Body of pancreas (tissue), 4 donors: ENCODE results near the gene MAPK8IP3. TPM values are rescaled to one million over a fixed set of nuclear protein-coding genes. Genes with fewer than 3 reads are reported as not detected.

ENCODE experiments used
- ATAC-seq: fragments of 150-250 bp; one replicate; pipeline ENCODE4 v1.9.1; 2016
- DNase-seq, 4 donors: peaks; one replicate each; pipeline ENCODE4 v3.0.0-alpha.2; 2019
- H3K27ac ChIP-seq, 4 donors: fragments of 200-600 bp; sonication (generic); 1 replicate in 3 of 4; 2 replicates in 1 of 4; pipeline versions ENCODE4 v1.5.1 to v1.6.1; 2016 to 2019; ENCODE audit warnings: mild to moderate bottlenecking in 1 of 4, mixed read lengths in 1 of 4, moderate library complexity in 1 of 4
- H3K27me3 ChIP-seq, 2 donors: fragments of 200-600 bp; sonication (generic); one replicate each; pipeline ENCODE4 v1.6.0; 2016; ENCODE audit warnings: mild to moderate bottlenecking in 1 of 2
- H3K36me3 ChIP-seq, 2 donors: fragments of 200-600 bp; sonication (generic); replicated peaks in 1 of 2; 2 replicates each; pipeline ENCODE4 v1.5.1; 2016; ENCODE audit warnings: low read depth in 2 of 2; ENCODE audit not compliant: insufficient read depth in 1 of 2
- H3K4me1 ChIP-seq: fragments of 200-600 bp; sonication (generic); one replicate; pipeline ENCODE4 v1.6.0; 2016
- H3K4me3 ChIP-seq, 2 donors: fragments of 200-600 bp; sonication (generic); 1 replicate in 1 of 2; 2 replicates in 1 of 2; pipeline ENCODE4 v1.5.1; 2016 to 2019
- H3K9me3 ChIP-seq, 3 donors: fragments of 200-600 bp; sonication (generic); 1 replicate in 2 of 3; 2 replicates in 1 of 3; pipeline ENCODE4 v1.5.1; 2016
- POLR2A ChIP-seq, 3 donors: fragments of 450-650 bp; IDR thresholded peaks; one replicate each; pipeline ENCODE4 v1.6.1; 2016; ENCODE audit warnings: antibody characterized with exemption in 3 of 3, mild to moderate bottlenecking in 2 of 3
- WGBS, 2 donors: methylation state at CpG; one replicate each; pipeline ENCODE4 v1.1.5; 2017; 5-methylcytosine and 5-hydroxymethylcytosine counted together
- intact Hi-C: fragments of 100-400 bp; cut with DNase I; formaldehyde crosslinking; loops from one replicate; pipeline ENCODE4 v1.15.1; 2023
- total RNA-seq, 2 donors: library from RNA; depleted of rRNA; stranded (reverse); fragments of >200 nt; gene quantifications; one replicate each; pipeline ENCODE4 v1.1.0, GENCODE V29; 2016
- TF ChIP-seq, protein P1 (sequence below), 7 experiments: fragments of 450-650 bp in 4 of 7; fragments of 200-600 bp in 3 of 7; sonication (generic) in 3 of 7; IDR thresholded peaks; one replicate each; pipeline ENCODE4 v1.5.1; 2016 to 2019; ENCODE audit warnings: antibody characterized with exemption in 7 of 7

MAPK8IP3 gene
- total RNA-seq, 2 donors from 2014 or later = 79.9 to 103 TPM

DNA sequence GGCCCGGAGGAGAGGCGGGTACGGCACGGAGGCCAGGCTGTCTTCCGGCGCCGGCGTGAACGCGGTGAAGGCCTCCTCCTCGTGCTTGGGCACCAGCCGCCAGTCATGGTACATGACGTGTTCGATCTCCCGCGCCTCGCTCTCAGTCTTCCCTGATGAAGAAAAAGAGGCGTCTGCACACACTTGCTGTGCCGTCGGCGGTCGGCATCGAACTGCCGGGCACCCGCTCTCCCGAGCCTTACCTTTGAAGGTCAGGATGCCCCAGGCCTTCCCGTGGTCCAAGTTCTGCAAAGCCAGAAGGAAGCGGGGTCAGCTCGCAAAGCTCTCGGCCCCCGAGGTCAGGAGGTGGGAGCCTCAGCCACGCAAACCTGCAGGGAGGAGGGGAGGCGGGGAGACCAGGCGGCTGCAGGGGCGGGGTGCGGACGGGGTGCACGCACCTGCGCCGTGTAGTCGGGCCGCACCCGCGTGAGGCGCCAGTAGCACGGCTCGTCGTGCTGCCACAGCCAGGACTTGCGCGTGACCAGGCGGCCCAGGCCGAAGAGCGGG lies 66.4 kb downstream of the MAPK8IP3 start, which contains the start of gene EME2:
Gene EME2 (plus strand): TSS at position 449 of the 546 bp plus-strand sequence. CDS start 418 bp downstream, outside the sequence.
- ATAC-seq (peak; percentile 2), DNase-seq (no peak)
- Histone ChIP-seq H3K9me3 (no peaks in the 10 kb centered on the region), H3K27me3 (no peaks in the 10 kb centered on the region), H3K4me3 (peak within 1 kb of the TSS; percentile 77 to 95), H3K27ac (peak within 1 kb of the TSS; percentile 81 to 96 (median 94)), H3K4me1 (peaks cover 48% of the 10 kb centered on the region), H3K36me3 (peaks cover 7 to 8% of the 10 kb centered on the region in 2 donors)
- WGBS, 2 donors = 1% methylated on average over 21 to 41 of the region's 53 CpGs
- TF ChIP-seq, protein P1, sequence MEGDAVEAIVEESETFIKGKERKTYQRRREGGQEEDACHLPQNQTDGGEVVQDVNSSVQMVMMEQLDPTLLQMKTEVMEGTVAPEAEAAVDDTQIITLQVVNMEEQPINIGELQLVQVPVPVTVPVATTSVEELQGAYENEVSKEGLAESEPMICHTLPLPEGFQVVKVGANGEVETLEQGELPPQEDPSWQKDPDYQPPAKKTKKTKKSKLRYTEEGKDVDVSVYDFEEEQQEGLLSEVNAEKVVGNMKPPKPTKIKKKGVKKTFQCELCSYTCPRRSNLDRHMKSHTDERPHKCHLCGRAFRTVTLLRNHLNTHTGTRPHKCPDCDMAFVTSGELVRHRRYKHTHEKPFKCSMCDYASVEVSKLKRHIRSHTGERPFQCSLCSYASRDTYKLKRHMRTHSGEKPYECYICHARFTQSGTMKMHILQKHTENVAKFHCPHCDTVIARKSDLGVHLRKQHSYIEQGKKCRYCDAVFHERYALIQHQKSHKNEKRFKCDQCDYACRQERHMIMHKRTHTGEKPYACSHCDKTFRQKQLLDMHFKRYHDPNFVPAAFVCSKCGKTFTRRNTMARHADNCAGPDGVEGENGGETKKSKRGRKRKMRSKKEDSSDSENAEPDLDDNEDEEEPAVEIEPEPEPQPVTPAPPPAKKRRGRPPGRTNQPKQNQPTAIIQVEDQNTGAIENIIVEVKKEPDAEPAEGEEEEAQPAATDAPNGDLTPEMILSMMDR (IDR thresholded peaks at IDR 0.05) = no peak
- no peak for TF ChIP-seq POLR2A (IDR thresholded peaks at IDR 0.05)
- intact Hi-C loops = no loop called here

DNA sequence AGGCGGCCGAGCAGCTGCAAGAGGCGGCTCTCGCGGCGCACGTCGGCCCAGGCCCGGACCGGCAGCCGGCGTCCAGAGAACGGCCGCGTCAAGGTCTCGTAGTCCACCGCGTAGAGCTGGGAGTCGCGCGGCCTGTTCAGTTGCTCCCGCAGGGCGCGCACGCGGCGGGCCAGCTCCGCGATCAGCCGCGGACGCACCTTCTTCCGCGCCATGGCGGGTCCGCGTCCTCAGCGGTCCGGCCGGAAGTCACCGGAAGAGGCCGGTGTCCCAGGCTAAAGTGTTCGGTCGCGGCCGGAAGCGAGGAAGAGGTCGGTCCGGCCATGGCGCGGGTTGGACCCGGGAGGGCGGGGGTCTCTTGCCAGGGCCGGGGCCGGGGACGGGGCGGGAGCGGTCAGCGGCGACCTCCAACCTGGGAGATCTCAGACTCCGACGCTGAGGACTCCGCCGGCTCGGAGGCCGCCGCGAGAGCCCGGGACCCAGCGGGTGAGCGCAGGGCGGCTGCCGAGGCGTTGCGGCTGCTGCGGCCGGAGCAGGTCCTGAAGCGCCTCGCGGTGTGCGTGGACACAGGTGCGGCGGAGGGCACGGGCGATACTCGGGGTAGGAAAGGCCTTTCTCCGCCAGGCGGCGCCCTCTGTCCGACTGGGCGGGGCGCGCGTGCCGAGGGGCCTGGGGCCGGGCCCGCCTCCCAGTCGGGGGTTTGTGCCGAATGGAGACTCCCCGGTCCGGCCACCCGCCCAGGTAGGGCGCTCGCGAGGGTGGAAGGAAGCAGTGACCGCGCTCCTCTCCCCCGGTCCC lies 67.1 kb downstream of the MAPK8IP3 start, which contains the start of gene MRPS34:
Gene MRPS34 (minus strand): TSS at position 227 of the 795 bp plus-strand sequence. CDS start 15 bp downstream, at position 212.
- Histone ChIP-seq H3K9me3 (no peaks in the 10 kb centered on the region), H3K27me3 (no peaks in the 10 kb centered on the region), H3K4me3 (peak within 1 kb of the TSS; percentile 77 to 95), H3K4me1 (peaks cover 48% of the 10 kb centered on the region), H3K36me3 (peaks cover 8 to 9% of the 10 kb centered on the region in 2 donors), H3K27ac (peak within 1 kb of the TSS; percentile 81 to 96 (median 94))
- intact Hi-C loops = no loop called here
- ATAC-seq (peak; percentile 76), DNase-seq (peak; percentile 86 to 87 (median 86))
- peak; percentile 47 to 77 (median 72) for TF ChIP-seq POLR2A (IDR thresholded peaks at IDR 0.05)
- TF ChIP-seq, protein P1 (IDR thresholded peaks at IDR 0.05) = peak; percentile 71 to 83 (median 73)
- WGBS, 2 donors = 0% methylated on average over 3 to 88 of the region's 108 CpGs

DNA sequence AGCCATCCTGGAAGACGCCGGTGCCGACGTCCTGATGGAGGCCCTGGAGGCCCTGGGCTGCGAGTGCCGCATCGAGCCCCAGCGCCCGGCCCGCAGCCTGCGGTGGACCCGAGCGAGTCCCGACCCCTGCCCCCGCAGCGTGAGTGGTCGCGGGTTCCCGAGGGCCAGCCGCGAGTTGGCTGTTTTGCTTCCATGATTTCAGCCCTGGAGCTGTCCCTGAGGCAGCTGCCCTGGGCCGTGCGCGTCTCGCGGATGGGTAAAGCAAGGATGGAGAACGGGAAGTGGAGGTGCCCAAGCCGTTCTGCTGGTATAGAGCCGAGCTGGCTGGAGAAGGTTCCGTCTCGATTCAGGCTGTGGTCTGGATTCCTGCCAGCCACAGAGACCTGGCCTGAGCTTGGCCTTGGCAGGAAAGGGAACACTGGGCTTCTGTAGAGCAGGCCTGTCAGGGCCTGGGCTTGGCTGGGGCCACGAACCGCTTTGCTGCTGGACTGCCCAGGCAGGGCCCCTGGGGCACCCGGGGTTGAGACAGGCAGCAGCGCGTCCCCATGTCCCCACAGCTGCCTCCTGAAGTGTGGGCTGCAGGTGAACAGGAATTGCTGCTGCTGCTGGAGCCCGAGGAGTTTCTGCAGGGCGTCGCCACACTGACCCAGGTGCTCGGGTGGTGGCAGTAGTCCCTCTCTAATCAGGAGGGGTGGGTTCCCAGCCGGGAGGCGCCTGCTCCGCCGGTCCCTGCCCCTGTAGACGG lies 67.9 kb downstream of the MAPK8IP3 start:
- Histone ChIP-seq H3K4me3 (peak overlapping the region; percentile 77 to 95), H3K4me1 (peaks cover 48% of the 10 kb centered on the region), H3K36me3 (peaks cover 8 to 9% of the 10 kb centered on the region in 2 donors), H3K27me3 (no peaks in the 10 kb centered on the region), H3K27ac (peak overlapping the region; percentile 81 to 96 (median 94)), H3K9me3 (no peaks in the 10 kb centered on the region)
- ATAC-seq (no peak), DNase-seq (peak in 2 of 4 donors; percentile 52 to 69)
- TF ChIP-seq, protein P1 (IDR thresholded peaks at IDR 0.05) = peak in 1 of 7 experiments; percentile 6
- no peak for TF ChIP-seq POLR2A (IDR thresholded peaks at IDR 0.05)
- intact Hi-C loops = no loop called here
- 0 to 9% methylated on average over 9 to 44 of the region's 45 CpGs for WGBS, 2 donors

DNA sequence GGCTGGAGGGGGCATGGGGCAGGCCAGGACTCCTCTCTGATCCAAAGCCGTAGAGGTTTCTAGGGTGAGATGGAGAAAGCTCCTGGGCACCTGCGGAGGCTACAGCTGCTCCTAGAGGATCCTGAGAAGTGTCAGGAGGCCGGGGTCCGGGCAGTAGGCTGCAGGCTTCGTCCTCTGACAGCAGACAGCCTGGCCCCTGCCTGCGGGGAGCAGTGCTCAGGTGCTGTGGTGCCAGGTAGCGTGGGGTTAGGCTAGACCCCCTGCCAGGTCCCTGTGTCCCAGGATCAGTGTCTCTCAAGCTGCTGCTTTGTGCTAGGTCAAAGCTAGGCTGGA lies 68.4 kb downstream of the MAPK8IP3 start:
- Histone ChIP-seq H3K36me3 (peaks cover 8 to 9% of the 10 kb centered on the region in 2 donors), H3K27me3 (no peaks in the 10 kb centered on the region), H3K4me3 (no peak overlapping the region), H3K27ac (peak overlapping the region in 3 of 4 donors; percentile 81 to 96 (median 96)), H3K4me1 (peaks cover 49% of the 10 kb centered on the region), H3K9me3 (no peaks in the 10 kb centered on the region)
- DNase-seq (no peak), ATAC-seq (no peak)
- intact Hi-C loops = no loop called here
- TF ChIP-seq, protein P1 (IDR thresholded peaks at IDR 0.05) = no peak
- no peak for TF ChIP-seq POLR2A (IDR thresholded peaks at IDR 0.05)
- WGBS, 2 donors = 42 to 75% methylated on average over 5 to 7 of the region's 7 CpGs
